ENCODE results near the gene DDX27. TPM values are rescaled to one million over a fixed set of nuclear protein-coding genes. Genes with fewer than 3 reads are reported as not detected.

The DDX27 gene
- total RNA-seq, 1 experiment from 2014 or later = 80.8 TPM

DNA sequence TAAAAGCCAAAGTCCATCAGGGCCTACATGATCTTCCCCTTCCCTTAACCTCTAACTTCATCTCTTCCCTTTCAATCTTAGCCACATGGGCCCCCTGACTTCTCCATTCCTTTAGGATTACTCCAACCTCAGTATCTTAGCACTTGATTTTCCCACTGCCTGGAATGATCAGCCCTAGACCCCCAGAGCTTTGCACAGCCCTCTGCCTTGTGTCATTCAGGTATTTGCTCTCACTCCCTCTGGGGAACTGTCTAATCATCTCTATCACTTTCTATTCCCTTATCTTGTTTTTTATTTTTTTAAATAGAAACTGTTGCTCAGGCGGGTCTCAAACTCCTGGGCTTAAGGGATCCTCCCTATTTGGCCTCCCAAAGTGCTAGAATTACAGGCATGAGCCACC lies 72.0 kb downstream of the DDX27 start:
- H3K9ac ChIP-seq (ENCODE audit: low read length) = no peak overlapping the region
- H3K9me2 ChIP-seq (replicated peaks; ENCODE audit: low read length) = no peaks in the 10 kb centered on the region
- peaks cover 18% of the 10 kb centered on the region for H3K79me2 ChIP-seq (ENCODE audit: low read length)
- H3K36me3 ChIP-seq (ENCODE audit: low read depth, low read length) = peaks cover 57% of the 10 kb centered on the region
- H3K4me2 ChIP-seq (ENCODE audit: low read length) = no peak overlapping the region
- H4K20me1 ChIP-seq (ENCODE audit: low read length) = peaks cover 43% of the 10 kb centered on the region
- peaks cover 54% of the 10 kb centered on the region for H3F3A ChIP-seq (ENCODE audit: low read length, unreplicated experiment)
- H3K27ac ChIP-seq (ENCODE audit: low read length) = no peak overlapping the region
- no peaks in the 10 kb centered on the region for H3K27me3 ChIP-seq (ENCODE audit: low read length)
- BruUV-seq (replicated peaks) = no TSS peak
- TF ChIP-seq EZH2 (IDR thresholded peaks at IDR 0.05; ENCODE audit: low read length, unreplicated experiment) (no peak), EZH2phosphoT487 (IDR thresholded peaks at IDR 0.05; ENCODE audit: borderline replicate concordance, low read length) (no peak), CTCF (conservative IDR thresholded peaks at IDR 0.05; ENCODE audit: low read depth, low read length) (no peak)
- intact Hi-C loops (cut with micrococcal nuclease) = no loop called here
- ChIA-PET CTCF (interaction anchor here (0.6 kb wide), 1 partner anchor 45 kb away, joined by 3 read pairs; no protein-coding TSS in a partner anchor), POLR2A (ENCODE audit: unreplicated experiment) (interaction anchor here (0.6 kb wide), 1 partner anchor 1375 kb away, joined by 4 read pairs; no protein-coding TSS in a partner anchor)
- no peak overlapping the region for H3K4me3 ChIP-seq (ENCODE audit: low read length)
- H3K9me3 ChIP-seq (ENCODE audit: low read length) = peaks cover 9% of the 10 kb centered on the region; the same call in 1 of the 2 replicates
- ATAC-seq = no peak
- H3K4me1 ChIP-seq (ENCODE audit: insufficient read depth, low read length) = peaks cover 33% of the 10 kb centered on the region
- no peak overlapping the region for H2AFZ ChIP-seq (ENCODE audit: low read length)
- no peak for DNase-seq

DNA sequence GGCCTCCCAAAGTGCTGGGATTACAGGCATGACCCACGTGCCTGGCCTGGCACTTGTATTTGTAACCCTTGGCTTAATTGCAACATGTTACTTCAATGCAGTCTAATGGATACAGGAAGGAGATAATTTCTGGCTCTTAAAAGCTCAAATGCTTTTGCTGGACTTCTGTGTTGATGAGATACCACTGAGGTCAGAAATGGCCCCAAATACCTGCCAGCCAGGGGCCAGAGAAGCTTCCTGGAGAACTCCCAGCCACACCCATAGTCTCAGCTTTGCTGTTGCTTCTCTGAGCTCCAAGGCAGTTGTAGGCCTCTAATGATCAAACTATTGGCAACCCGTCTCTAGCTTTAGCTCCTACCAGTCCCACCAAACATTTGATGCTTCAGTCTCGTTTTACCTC lies 72.8 kb downstream of the DDX27 start:
- ATAC-seq (no peak), DNase-seq (no peak)
- Histone ChIP-seq H4K20me1 (ENCODE audit: low read length) (peaks cover 35% of the 10 kb centered on the region), H3K4me1 (ENCODE audit: insufficient read depth, low read length) (peaks cover 25% of the 10 kb centered on the region), H3K4me2 (ENCODE audit: low read length) (no peak overlapping the region), H3K4me3 (ENCODE audit: low read length) (no peak overlapping the region), H3K9me2 (replicated peaks; ENCODE audit: low read length) (no peaks in the 10 kb centered on the region), H3K79me2 (ENCODE audit: low read length) (peaks cover 10% of the 10 kb centered on the region), H2AFZ (ENCODE audit: low read length) (no peak overlapping the region), H3K9me3 (ENCODE audit: low read length) (0 out of 2 replicates have a peak, but pooled peaks cover 1% of the 10 kb centered on the region), H3F3A (ENCODE audit: low read length, unreplicated experiment) (peaks cover 46% of the 10 kb centered on the region), H3K27me3 (ENCODE audit: low read length) (no peaks in the 10 kb centered on the region), H3K27ac (ENCODE audit: low read length) (no peak overlapping the region), H3K36me3 (ENCODE audit: low read depth, low read length) (peaks cover 49% of the 10 kb centered on the region), H3K9ac (ENCODE audit: low read length) (no peak overlapping the region)
- TF ChIP-seq EZH2phosphoT487 (IDR thresholded peaks at IDR 0.05; ENCODE audit: borderline replicate concordance, low read length) (no peak), CTCF (conservative IDR thresholded peaks at IDR 0.05; ENCODE audit: low read depth, low read length) (no peak)
- ChIA-PET POLR2A (ENCODE audit: unreplicated experiment) (no interaction called here), CTCF (interaction anchor here (0.6 kb wide), 1 partner anchor 46 kb away, joined by 3 read pairs; no protein-coding TSS in a partner anchor)
- BruUV-seq (replicated peaks) = no TSS peak
- intact Hi-C loops (cut with micrococcal nuclease) = no loop called here

DNA sequence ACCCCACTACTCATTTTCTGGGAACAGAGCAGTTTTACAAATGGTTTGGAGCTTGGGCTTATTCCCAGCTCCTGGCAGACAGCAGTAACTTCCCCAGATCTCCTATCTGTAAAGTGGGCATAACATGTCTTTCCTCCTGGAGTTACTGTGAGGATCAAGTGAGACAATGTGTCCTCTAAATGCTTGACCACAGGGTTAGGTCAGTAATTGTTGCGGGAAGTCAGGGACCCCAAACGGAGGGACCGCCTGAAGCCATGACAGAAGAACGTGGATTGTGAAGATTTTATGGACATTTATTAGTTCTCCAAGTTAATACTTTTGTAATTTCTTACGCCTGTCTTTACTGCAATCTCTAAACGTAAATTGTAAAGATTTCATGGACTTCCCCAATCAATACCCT lies 73.9 kb downstream of the DDX27 start:
- Histone ChIP-seq H3K27me3 (ENCODE audit: low read length) (no peaks in the 10 kb centered on the region), H3K79me2 (ENCODE audit: low read length) (no peaks in the 10 kb centered on the region), H3K27ac (ENCODE audit: low read length) (no peak overlapping the region), H3K9ac (ENCODE audit: low read length) (no peak overlapping the region), H3K9me2 (replicated peaks; ENCODE audit: low read length) (no peaks in the 10 kb centered on the region), H3K4me3 (ENCODE audit: low read length) (no peak overlapping the region), H4K20me1 (ENCODE audit: low read length) (peaks cover 24% of the 10 kb centered on the region), H3K4me1 (ENCODE audit: insufficient read depth, low read length) (peaks cover 21% of the 10 kb centered on the region), H2AFZ (ENCODE audit: low read length) (no peak overlapping the region), H3K4me2 (ENCODE audit: low read length) (no peak overlapping the region), H3K9me3 (ENCODE audit: low read length) (no peaks in the 10 kb centered on the region), H3F3A (ENCODE audit: low read length, unreplicated experiment) (peaks cover 35% of the 10 kb centered on the region), H3K36me3 (ENCODE audit: low read depth, low read length) (peaks cover 38% of the 10 kb centered on the region)
- ATAC-seq (no peak), DNase-seq (no peak)
- POLR2A ChIA-PET (ENCODE audit: unreplicated experiment) = no interaction called here
- no TSS peak for BruUV-seq (replicated peaks)
- intact Hi-C loops (cut with micrococcal nuclease) = no loop called here
- TF ChIP-seq EZH2phosphoT487 (IDR thresholded peaks at IDR 0.05; ENCODE audit: borderline replicate concordance, low read length) (no peak), CTCF (conservative IDR thresholded peaks at IDR 0.05; ENCODE audit: low read depth, low read length) (no peak), EZH2 (IDR thresholded peaks at IDR 0.05; ENCODE audit: low read length, unreplicated experiment) (no peak)
- CTCF ChIA-PET = no interaction called here
